WTC11 (cell line): ENCODE results near the gene ZCCHC7. TPM values are rescaled to one million over a fixed set of nuclear protein-coding genes. Genes with fewer than 3 reads are reported as not detected.

Experiments
- ATAC-seq: fragments of 200-7000 bp; cut with Tn5 transposase; 2 replicates; pipeline ENCODE4 v1.10.0; 2021; ENCODE audit warnings: mild to moderate bottlenecking, moderate library complexity
- CTCF ChIA-PET: fragments of 300-600 bp; sonication (Branson Sonifier 250); formaldehyde crosslinking; loops from one replicate; lab custom pipeline; 2021; ENCODE audit warnings: antibody characterized with exemption; lab: Charles Lee
- POLR2A ChIA-PET: fragments of 350-600 bp; sonication (Branson Sonifier 250); formaldehyde crosslinking; loops from one replicate; lab custom pipeline; 2021; ENCODE audit warnings: antibody characterized with exemption; lab: Charles Lee
- DNase-seq: peaks from one replicate; pipeline ENCODE4 v3.0.0; 2021; ENCODE audit warnings: low spot score
- H3K27ac Mint-ChIP-seq: 2 replicates; pipeline ENCODE4 v1.8.0; 2021; ENCODE audit warnings: mixed read lengths
- H3K27me3 Mint-ChIP-seq: 2 replicates; pipeline ENCODE4 v1.8.0; 2021; ENCODE audit warnings: low read depth, mild to moderate bottlenecking, moderate library complexity, mixed read lengths
- H3K36me3 Mint-ChIP-seq: 2 replicates; pipeline ENCODE4 v1.8.0; 2021; ENCODE audit warnings: mixed read lengths
- H3K4me1 Mint-ChIP-seq: 2 replicates; pipeline ENCODE4 v1.8.0; 2022; ENCODE audit warnings: mixed read lengths
- H3K4me3 Mint-ChIP-seq: 2 replicates; pipeline ENCODE4 v1.8.0; 2021; ENCODE audit warnings: mild to moderate bottlenecking, moderate library complexity, mixed read lengths
- H3K9me3 Mint-ChIP-seq: 2 replicates; pipeline ENCODE4 v1.8.0; 2021; ENCODE audit warnings: mixed read lengths
- ATF6 ChIP-seq: sonication (generic); formaldehyde crosslinking; IDR thresholded peaks from 2 replicates; pipeline ENCODE4 v1.8.1; 2023; ENCODE audit warnings: mild to moderate bottlenecking, missing genetic modification reagents
- CREB1 ChIP-seq: sonication (generic); formaldehyde crosslinking; IDR thresholded peaks from 2 replicates; pipeline ENCODE4 v1.8.0; 2023; ENCODE audit warnings: mild to moderate bottlenecking, missing genetic modification reagents
- CREM ChIP-seq: sonication (generic); formaldehyde crosslinking; IDR thresholded peaks from 2 replicates; pipeline ENCODE4 v1.8.1; 2022; ENCODE audit warnings: mild to moderate bottlenecking, missing genetic modification reagents, moderate library complexity
- FOXJ3 ChIP-seq: sonication (generic); formaldehyde crosslinking; IDR thresholded peaks from 2 replicates; pipeline ENCODE4 v1.9.0; 2021; ENCODE audit warnings: missing genetic modification reagents, mild to moderate bottlenecking, borderline replicate concordance
- FOXK1 ChIP-seq: sonication (generic); formaldehyde crosslinking; IDR thresholded peaks from 2 replicates; pipeline ENCODE4 v1.8.0; 2022; ENCODE audit warnings: mild to moderate bottlenecking, moderate library complexity, missing genetic modification reagents
- FOXP1 ChIP-seq: sonication (generic); formaldehyde crosslinking; IDR thresholded peaks from 2 replicates; pipeline ENCODE4 v1.8.0; 2022; ENCODE audit warnings: missing genetic modification reagents, mild to moderate bottlenecking, moderate library complexity, borderline replicate concordance
- JUN ChIP-seq: sonication (generic); formaldehyde crosslinking; IDR thresholded peaks from 2 replicates; pipeline ENCODE4 v1.8.0; 2023; ENCODE audit warnings: mild to moderate bottlenecking, missing genetic modification reagents
- MLX ChIP-seq: sonication (generic); formaldehyde crosslinking; IDR thresholded peaks from 2 replicates; pipeline ENCODE4 v1.8.1; 2023; ENCODE audit warnings: mild to moderate bottlenecking, missing genetic modification reagents, moderate library complexity
- NFATC4 ChIP-seq: fragments of 250-450 bp; sonication (Bioruptor Pico); IDR thresholded peaks from 2 replicates; pipeline ENCODE4 v1.9.0; 2021; ENCODE audit warnings: mild to moderate bottlenecking
- NFYB ChIP-seq: sonication (generic); formaldehyde crosslinking; conservative IDR thresholded peaks from 2 replicates; pipeline ENCODE4 v1.8.0; 2022; ENCODE audit warnings: low read depth, missing genetic modification reagents
- NR2C2 ChIP-seq: sonication (generic); formaldehyde crosslinking; IDR thresholded peaks from 2 replicates; pipeline ENCODE4 v1.8.0; 2022; ENCODE audit warnings: mild to moderate bottlenecking, missing genetic modification reagents
- PRDM15 ChIP-seq: sonication (generic); formaldehyde crosslinking; IDR thresholded peaks from 2 replicates; pipeline ENCODE4 v1.8.0; 2022; ENCODE audit warnings: missing genetic modification reagents
- ZBTB43 ChIP-seq: sonication (generic); formaldehyde crosslinking; IDR thresholded peaks from 2 replicates; pipeline ENCODE4 v1.8.1; 2023; ENCODE audit warnings: mild to moderate bottlenecking, missing genetic modification reagents
- ZNF232 ChIP-seq: sonication (generic); formaldehyde crosslinking; IDR thresholded peaks from 2 replicates; pipeline ENCODE4 v1.8.0; 2022; ENCODE audit warnings: mild to moderate bottlenecking, missing genetic modification reagents
- ZNF396 ChIP-seq: fragments of 250-450 bp; sonication (Bioruptor Pico); IDR thresholded peaks from 2 replicates; pipeline ENCODE4 v1.8.0; 2021; ENCODE audit warnings: mild to moderate bottlenecking, moderate library complexity, borderline replicate concordance
- total RNA-seq: library from RNA; stranded (reverse); gene quantifications from 3 replicates; pipeline ENCODE4 v1.2.3, GENCODE V29; 2021
- TF ChIP-seq, protein P1 (sequence below): fragments of 250-450 bp; sonication (Bioruptor Pico); IDR thresholded peaks from 2 replicates; pipeline ENCODE4 v1.9.0; 2021; ENCODE audit warnings: moderate library complexity, mild to moderate bottlenecking, inconsistent platforms, borderline replicate concordance
- TF ChIP-seq, protein P2 (sequence below): sonication (generic); formaldehyde crosslinking; IDR thresholded peaks from 2 replicates; pipeline ENCODE4 v1.8.1; 2022; ENCODE audit warnings: low read depth, missing genetic modification reagents, borderline replicate concordance
- TF ChIP-seq, protein P3 (sequence below): sonication (generic); formaldehyde crosslinking; IDR thresholded peaks from 2 replicates; pipeline ENCODE4 v1.8.1; 2023; ENCODE audit warnings: mild to moderate bottlenecking, moderate library complexity, missing genetic modification reagents

The ZCCHC7 gene
- total RNA-seq, 1 experiment from 2014 or later = 30.1 TPM

DNA sequence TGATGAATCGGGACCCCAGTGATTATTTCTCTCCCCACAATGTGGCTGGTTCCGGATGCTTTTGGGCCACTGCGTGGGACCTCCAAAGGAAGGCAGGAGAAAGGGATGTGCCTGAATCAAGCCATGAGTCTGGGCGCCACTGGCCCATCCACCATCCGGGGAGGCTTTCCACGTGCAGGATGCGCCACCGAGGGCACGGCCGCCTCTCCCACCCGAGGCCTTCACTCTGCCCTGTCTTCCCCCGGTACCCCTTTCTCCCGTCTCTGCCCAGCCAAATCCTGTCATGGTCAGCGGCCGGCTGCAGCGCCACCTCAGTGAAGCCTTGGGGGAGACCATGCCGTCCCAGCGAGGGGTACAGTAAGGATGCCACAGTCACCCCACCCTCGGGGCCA lies 258.2 kb downstream of the ZCCHC7 start (continued):
- no peak for TF ChIP-seq PRDM15 (CRISPR knock-in tag)
- no peak for TF ChIP-seq ATF6 (CRISPR knock-in tag)
- no peak for TF ChIP-seq JUN (CRISPR knock-in tag)
- TF ChIP-seq ZNF396 (CRISPR knock-in tag) = no peak
- TF ChIP-seq FOXK1 (CRISPR knock-in tag) = no peak
- no peak for TF ChIP-seq NFYB (CRISPR knock-in tag)
- no peak for TF ChIP-seq NR2C2 (CRISPR knock-in tag)
- TF ChIP-seq, protein P1, sequence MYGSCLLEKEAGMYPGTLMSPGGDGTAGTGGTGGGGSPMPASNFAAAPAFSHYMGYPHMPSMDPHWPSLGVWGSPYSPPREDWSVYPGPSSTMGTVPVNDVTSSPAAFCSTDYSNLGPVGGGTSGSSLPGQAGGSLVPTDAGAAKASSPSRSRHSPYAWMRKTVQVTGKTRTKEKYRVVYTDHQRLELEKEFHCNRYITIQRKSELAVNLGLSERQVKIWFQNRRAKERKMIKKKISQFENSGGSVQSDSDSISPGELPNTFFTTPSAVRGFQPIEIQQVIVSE (CRISPR knock-in tag) = no peak
- no peak for TF ChIP-seq ZBTB43

DNA sequence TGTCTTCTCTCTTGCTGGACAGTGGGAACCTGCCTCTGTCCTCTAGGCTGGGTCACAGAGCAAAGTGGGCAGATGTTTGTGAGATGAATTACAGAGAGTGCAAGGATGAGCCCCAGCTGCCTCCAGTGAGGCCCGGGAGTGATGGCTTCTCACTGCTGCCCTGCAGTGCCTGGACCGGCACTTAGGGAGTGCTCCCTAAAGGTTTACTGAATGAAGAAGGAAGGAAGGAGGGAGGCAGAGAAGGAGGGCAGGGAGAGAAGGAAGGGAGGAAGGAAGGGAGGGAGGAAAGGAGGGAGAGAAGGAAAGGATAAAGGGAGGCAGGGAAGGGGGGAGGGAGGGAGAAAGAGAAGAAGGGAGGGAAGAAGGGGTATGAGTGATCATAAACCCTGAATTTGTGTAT lies 259.5 kb downstream of the ZCCHC7 start:
- TF ChIP-seq NFATC4 (CRISPR knock-in tag) = no peak
- no peak for TF ChIP-seq ZNF232 (CRISPR knock-in tag)
- TF ChIP-seq ATF6 (CRISPR knock-in tag) = no peak
- no peak for TF ChIP-seq MLX (CRISPR knock-in tag)
- TF ChIP-seq FOXJ3 = no peak
- TF ChIP-seq, all 79 proteins: peak for 0
- CTCF ChIA-PET = no interaction called here
- Mint-ChIP-seq H3K27me3 (no peaks in the 10 kb centered on the region; the same call in 1 of the 2 replicates), H3K4me3 (no peak overlapping the region), H3K27ac (no peak overlapping the region), H3K9me3 (peaks cover 7% of the 10 kb centered on the region), H3K4me1 (peaks cover 7% of the 10 kb centered on the region), H3K36me3 (no peaks in the 10 kb centered on the region)
- POLR2A ChIA-PET = no interaction called here
- ATAC-seq (no peak), DNase-seq (no peak)

DNA sequence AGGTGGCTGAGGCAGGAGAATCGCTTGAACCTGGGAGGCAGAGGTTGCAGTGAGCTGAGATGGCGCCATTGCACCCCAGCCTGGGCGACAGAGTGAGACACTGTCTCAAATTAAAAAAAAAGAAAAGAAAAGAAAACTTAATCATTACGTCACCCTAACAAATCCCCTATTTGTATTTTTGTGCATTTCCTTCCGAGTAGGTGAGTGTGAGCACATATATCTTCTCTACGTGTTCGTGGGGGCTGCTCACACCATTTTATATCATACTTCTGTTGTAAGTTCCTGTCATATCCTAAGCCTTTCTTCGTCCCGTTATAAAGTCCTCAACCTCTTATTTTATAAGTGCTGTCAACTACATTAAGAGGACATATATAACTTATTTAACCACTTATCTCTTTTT lies 260.2 kb downstream of the ZCCHC7 start:
- DNase-seq (no peak), ATAC-seq (no peak)
- H3K4me3 Mint-ChIP-seq = no peak overlapping the region
- H3K27me3 Mint-ChIP-seq = no peaks in the 10 kb centered on the region; the same call in 1 of the 2 replicates
- peaks cover 7% of the 10 kb centered on the region for H3K9me3 Mint-ChIP-seq
- POLR2A ChIA-PET = no interaction called here
- no peak overlapping the region for H3K27ac Mint-ChIP-seq
- peaks cover 7% of the 10 kb centered on the region for H3K4me1 Mint-ChIP-seq
- no peaks in the 10 kb centered on the region for H3K36me3 Mint-ChIP-seq
- CTCF ChIA-PET = interaction anchor here (1.2 to 1.8 kb wide), 4 partner anchors 10 to 385 kb away, joined by 4 to 8 read pairs (median 4); no protein-coding TSS in a partner anchor
- no peak for TF ChIP-seq CREB1 (CRISPR knock-in tag)
- TF ChIP-seq FOXP1 (CRISPR knock-in tag) = no peak
- no peak for TF ChIP-seq NFATC4 (CRISPR knock-in tag)
- TF ChIP-seq CREM (CRISPR knock-in tag) = no peak
- TF ChIP-seq, protein P2, sequence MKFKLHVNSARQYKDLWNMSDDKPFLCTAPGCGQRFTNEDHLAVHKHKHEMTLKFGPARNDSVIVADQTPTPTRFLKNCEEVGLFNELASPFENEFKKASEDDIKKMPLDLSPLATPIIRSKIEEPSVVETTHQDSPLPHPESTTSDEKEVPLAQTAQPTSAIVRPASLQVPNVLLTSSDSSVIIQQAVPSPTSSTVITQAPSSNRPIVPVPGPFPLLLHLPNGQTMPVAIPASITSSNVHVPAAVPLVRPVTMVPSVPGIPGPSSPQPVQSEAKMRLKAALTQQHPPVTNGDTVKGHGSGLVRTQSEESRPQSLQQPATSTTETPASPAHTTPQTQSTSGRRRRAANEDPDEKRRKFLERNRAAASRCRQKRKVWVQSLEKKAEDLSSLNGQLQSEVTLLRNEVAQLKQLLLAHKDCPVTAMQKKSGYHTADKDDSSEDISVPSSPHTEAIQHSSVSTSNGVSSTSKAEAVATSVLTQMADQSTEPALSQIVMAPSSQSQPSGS = no peak
- TF ChIP-seq, protein P3, sequence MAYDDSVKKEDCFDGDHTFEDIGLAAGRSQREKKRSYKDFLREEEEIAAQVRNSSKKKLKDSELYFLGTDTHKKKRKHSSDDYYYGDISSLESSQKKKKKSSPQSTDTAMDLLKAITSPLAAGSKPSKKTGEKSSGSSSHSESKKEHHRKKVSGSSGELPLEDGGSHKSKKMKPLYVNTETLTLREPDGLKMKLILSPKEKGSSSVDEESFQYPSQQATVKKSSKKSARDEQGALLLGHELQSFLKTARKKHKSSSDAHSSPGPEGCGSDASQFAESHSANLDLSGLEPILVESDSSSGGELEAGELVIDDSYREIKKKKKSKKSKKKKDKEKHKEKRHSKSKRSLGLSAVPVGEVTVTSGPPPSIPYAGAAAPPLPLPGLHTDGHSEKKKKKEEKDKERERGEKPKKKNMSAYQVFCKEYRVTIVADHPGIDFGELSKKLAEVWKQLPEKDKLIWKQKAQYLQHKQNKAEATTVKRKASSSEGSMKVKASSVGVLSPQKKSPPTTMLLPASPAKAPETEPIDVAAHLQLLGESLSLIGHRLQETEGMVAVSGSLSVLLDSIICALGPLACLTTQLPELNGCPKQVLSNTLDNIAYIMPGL (CRISPR knock-in tag) = no peak
